Neural progenitor cell (in vitro differentiated cells): ENCODE data around the gene KAZALD1.

Experiments used
- CTCF ChIP-seq: fragments of 200-600 bp; sonication (generic); IDR thresholded peaks from 2 replicates; pipeline ENCODE4 v1.5.1; 2017; ENCODE audit warnings: antibody characterized with exemption, mild to moderate bottlenecking
- EZH2phosphoT487 ChIP-seq: fragments of 200-600 bp; sonication (generic); IDR thresholded peaks from 2 replicates; pipeline ENCODE4 v1.6.1; 2017; ENCODE audit warnings: antibody characterized with exemption

GRCh38 chr10:101060036-101060950 is 1.5 kb upstream of the KAZALD1 start:
- TF ChIP-seq CTCF (peak; percentile 97), EZH2phosphoT487 (no peak)
